PC-9 (cell line): ENCODE data around the gene SMG6.

Source experiments
- CTCF ChIP-seq: fragments of 200-600 bp; sonication (generic); conservative IDR thresholded peaks from 2 replicates; pipeline ENCODE4 v1.6.1; 2017; ENCODE audit warnings: mixed run types, antibody characterized with exemption, mild to moderate bottlenecking, moderate library complexity
- EZH2 ChIP-seq: fragments of 200-600 bp; sonication (generic); IDR thresholded peaks from 2 replicates; pipeline ENCODE4 v1.8.0; 2017; ENCODE audit warnings: antibody characterized with exemption, low read depth

- TF ChIP-seq CTCF (no peak), EZH2 (no peak)
Measured at GRCh38 chr17:2071024-2071385, 232.6 kb downstream of the SMG6 start.
